ENCODE measurements around the gene PUM2. TPM values are rescaled to one million over a fixed set of nuclear protein-coding genes. Genes with fewer than 3 reads are reported as not detected.

The PUM2 gene
- total RNA-seq, 1 donor from 2014 or later, result 122 TPM

DNA sequence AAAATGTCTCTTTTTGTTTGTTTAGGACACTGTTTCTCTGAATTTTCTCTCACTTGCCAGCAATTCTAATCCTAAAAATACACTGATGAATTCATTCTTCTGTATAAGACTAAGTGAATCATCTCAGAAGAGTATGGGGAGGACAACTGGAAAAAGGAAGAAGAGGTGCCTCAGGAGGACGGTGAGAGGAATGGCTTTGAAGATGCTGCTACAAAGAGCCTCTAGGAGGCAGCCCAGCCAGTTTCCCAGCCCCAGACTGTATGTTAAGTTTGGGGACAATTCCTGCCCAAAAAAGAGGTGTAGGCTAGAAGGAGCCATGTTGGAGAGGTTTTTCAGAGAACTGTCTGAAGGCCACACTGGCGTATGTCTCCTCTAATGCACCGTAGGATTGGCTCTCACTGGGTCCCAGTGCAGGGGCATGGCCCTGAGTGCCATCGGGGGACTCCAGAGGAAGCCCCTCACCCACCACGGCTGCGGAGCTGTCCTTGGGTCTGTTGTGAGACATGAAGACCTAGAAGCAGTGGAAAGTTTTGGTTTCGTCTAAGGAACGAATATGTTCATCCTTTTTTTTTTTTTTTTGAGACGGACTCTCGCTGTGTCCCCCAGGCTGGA is 122.6 kb downstream of the PUM2 start:
- Mint-ChIP-seq H3K4me1 (peaks cover 21% of the 10 kb centered on the region), H3K9me3 (peaks cover 4% of the 10 kb centered on the region), H3K27me3 (ENCODE audit: low read depth) (no peaks in the 10 kb centered on the region), H3K4me3 (no peak overlapping the region), H3K36me3 (no peaks in the 10 kb centered on the region), H3K27ac (no peak overlapping the region)
- TF ChIP-seq CTCF (IDR thresholded peaks at IDR 0.05; ENCODE audit: unreplicated experiment), result no peak
- DNase-seq (ENCODE audit: low spot score in 2 of 2, unreplicated experiment in 2 of 2), result peak in 1 of 2 experiments; percentile 29

DNA sequence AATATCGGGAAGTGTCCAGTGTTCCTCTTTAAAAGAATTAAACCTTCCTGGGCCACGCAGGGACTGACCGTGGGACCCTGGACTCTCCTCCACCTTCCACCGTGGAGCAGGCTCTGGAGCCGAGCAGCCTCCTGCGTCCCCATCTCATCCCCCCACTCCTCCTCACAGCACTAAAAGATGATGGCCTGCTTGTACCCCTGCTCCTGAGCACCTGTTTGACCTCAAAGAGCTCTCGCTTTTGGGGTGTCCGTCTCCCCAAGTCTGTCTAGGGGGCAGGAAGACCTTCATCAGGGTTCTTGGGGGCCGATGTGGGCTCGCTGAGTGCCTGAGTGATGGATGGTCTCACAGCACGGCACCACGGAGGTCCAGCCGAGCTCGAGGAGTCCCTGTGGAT is 124.5 kb downstream of the PUM2 start:
- Mint-ChIP-seq H3K27me3 (ENCODE audit: low read depth) (no peaks in the 10 kb centered on the region), H3K4me1 (peaks cover 29% of the 10 kb centered on the region), H3K4me3 (peak overlapping the region; percentile 72), H3K27ac (no peak overlapping the region), H3K9me3 (peaks cover 4% of the 10 kb centered on the region), H3K36me3 (no peaks in the 10 kb centered on the region)
- no peak for DNase-seq (ENCODE audit: low spot score in 2 of 2, unreplicated experiment in 2 of 2)
- TF ChIP-seq CTCF (IDR thresholded peaks at IDR 0.05; ENCODE audit: unreplicated experiment), result no peak

GRCh38 chr2:20225294-20226151 is 125.1 kb downstream of the PUM2 start:
- Mint-ChIP-seq H3K36me3 (no peaks in the 10 kb centered on the region), H3K9me3 (peaks cover under 1% of the 10 kb centered on the region), H3K4me3 (peak overlapping the region; percentile 72), H3K27ac (peak overlapping the region; percentile 64), H3K27me3 (ENCODE audit: low read depth) (no peaks in the 10 kb centered on the region), H3K4me1 (peaks cover 31% of the 10 kb centered on the region)
- peak; percentile 62 to 82 for DNase-seq (ENCODE audit: low spot score in 2 of 2, unreplicated experiment in 2 of 2)
- no peak for TF ChIP-seq CTCF (IDR thresholded peaks at IDR 0.05; ENCODE audit: unreplicated experiment)

- peak; percentile 49 to 72 for DNase-seq (ENCODE audit: low spot score in 2 of 2, unreplicated experiment in 2 of 2)
- peak within 1 kb of the TSS; percentile 64 for H3K27ac Mint-ChIP-seq
Measured at GRCh38 chr2:20224716-20225293, 125.8 kb downstream of the PUM2 start, which contains the start of gene SDC1. Gene SDC1 (minus strand): TSS chr2:20225130. CDS start chr2:20224867, 263 bp downstream.

More at GRCh38 chr2:20224716-20225293, 125.8 kb downstream of the PUM2 start, which contains the start of gene SDC1:
- Mint-ChIP-seq H3K36me3 (no peaks in the 10 kb centered on the region), H3K9me3 (no peaks in the 10 kb centered on the region), H3K4me3 (peak within 1 kb of the TSS; percentile 72), H3K27me3 (ENCODE audit: low read depth) (no peaks in the 10 kb centered on the region), H3K4me1 (peaks cover 34% of the 10 kb centered on the region)
- no peak for TF ChIP-seq CTCF (IDR thresholded peaks at IDR 0.05; ENCODE audit: unreplicated experiment)
